Measurements from ENCODE around the gene NEURL4.
"Not testable (repeated sequence)": the region's sequence is repeated elsewhere in the genome, so short reads cannot be mapped to it uniquely, and the experiment has no call there.

The NEURL4 gene

DNA sequence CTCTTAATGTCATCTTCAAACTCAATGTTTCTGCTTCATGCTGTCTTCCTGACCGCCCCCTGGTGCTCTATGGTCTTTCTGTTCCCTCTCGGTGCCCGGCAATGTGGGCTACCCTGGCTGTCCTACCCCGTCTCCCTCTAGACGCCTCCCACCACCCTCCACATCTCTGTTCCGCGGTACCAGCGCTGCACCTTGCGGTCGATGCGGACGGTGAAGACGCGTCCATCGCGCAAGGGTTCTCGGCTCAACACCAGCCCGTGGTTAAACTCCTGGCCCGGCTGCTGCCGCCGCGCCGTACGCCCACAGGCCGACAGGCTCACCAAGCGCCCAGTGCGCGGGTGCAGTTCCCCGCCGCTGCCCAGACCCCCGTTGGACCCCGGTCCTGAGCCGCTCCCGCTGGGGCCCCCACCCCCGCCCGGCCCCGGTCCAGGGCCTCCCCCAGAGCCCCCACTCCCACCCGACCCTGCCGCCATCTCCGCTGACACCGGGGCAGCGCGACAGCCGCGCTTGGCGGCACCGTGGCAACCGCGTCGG lies at the start of gene NEURL4:
Gene NEURL4 (minus strand): TSS at position 496 of the 534 bp plus-strand sequence. CDS start 23 bp downstream, at position 473.
- DNase-seq: peak; percentile 27
- in situ Hi-C loops (cut with MboI; ENCODE audit: low pct_unique_long_range_greater_than_20kb, low sequenced_read_pairs): loop anchor here (25.0 kb wide), 1 partner anchor 292 kb away; the partner anchor contains the start of genes SLC16A11 and SLC16A13

DNA sequence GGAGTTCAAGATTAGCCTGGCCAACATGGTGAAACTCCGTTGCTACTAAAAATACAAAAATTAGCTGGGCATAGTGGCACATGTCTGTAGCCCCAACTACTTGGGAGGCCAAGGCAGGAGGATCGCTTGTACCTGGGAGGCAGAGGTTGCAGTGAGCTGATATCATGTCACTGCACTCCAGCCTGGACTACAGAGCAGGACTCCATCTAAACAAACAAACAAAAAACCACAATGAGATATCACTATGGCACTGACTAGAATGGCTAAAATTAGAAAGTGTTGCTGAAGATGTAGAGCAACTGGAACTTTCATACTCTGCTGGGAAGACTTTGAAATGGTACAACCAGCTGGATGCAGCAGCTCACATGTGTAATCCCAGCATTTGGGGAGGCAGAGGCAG lies 45.2 kb upstream of the NEURL4 start:
- no peak for DNase-seq
- in situ Hi-C loops (cut with MboI; ENCODE audit: low pct_unique_long_range_greater_than_20kb, low sequenced_read_pairs): no loop called here

DNA sequence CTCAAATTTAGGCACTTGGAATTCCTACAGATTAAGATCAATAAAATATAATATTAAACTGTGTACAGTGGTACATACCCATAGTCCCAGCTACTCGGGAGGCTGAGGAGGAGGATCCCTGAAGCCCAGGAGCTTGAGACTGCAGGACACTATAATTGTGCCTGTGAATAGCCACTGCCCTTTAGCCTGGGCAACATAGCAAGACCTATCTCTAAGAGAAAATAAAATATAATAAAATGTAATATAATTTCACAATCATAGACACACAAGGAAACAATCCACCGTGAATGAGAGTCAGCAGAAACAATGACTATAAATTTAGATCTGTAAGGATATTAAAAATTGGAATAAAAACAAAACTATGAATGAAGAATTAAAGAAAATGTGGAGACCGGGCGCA lies 41.7 kb upstream of the NEURL4 start:
- DNase-seq: no peak
- in situ Hi-C loops (cut with MboI; ENCODE audit: low pct_unique_long_range_greater_than_20kb, low sequenced_read_pairs): no loop called here

DNA sequence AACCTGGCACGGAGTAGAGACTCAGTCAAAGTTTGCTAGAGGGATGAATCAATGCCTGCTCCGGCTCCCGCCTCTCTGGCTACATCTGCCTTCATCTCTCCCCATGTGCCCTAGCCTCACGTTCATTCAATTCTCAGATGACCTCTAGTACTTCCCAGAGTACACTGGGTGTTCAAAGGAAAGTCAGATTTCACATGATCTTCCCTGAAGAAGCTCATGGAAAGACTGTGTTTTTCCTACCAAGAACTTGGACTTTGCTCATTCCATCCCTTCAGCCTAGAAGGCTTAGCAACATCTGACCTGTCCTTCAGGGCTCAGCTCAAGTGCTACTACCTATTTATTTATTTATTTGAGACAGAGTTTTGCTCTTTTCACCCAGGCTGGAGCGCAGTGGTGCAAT lies 40.7 kb upstream of the NEURL4 start:
- in situ Hi-C loops (cut with MboI; ENCODE audit: low pct_unique_long_range_greater_than_20kb, low sequenced_read_pairs): no loop called here
- DNase-seq: no peak

DNA sequence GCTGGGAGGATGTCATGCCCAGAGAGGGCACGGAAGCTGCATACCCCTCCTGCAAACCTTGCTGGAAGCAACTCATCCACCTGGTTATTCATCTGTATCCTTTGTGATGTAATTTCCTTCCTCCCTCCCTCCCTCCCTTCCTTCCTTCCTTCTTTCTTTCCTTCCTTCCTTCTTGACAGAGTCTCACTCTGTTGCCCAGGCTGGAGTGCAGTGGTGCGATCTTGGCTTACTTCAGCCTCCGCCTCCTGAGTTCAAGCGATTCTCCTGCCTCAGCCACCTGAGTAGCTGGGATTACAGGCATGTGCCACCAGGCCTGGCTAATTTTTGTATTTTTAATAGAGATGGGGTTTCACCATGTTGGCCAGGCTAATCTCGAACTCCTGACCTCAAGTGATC lies 39.5 kb upstream of the NEURL4 start:
- DNase-seq; in situ Hi-C loops (cut with MboI; ENCODE audit: low pct_unique_long_range_greater_than_20kb, low sequenced_read_pairs): not testable (repeated sequence)

DNA sequence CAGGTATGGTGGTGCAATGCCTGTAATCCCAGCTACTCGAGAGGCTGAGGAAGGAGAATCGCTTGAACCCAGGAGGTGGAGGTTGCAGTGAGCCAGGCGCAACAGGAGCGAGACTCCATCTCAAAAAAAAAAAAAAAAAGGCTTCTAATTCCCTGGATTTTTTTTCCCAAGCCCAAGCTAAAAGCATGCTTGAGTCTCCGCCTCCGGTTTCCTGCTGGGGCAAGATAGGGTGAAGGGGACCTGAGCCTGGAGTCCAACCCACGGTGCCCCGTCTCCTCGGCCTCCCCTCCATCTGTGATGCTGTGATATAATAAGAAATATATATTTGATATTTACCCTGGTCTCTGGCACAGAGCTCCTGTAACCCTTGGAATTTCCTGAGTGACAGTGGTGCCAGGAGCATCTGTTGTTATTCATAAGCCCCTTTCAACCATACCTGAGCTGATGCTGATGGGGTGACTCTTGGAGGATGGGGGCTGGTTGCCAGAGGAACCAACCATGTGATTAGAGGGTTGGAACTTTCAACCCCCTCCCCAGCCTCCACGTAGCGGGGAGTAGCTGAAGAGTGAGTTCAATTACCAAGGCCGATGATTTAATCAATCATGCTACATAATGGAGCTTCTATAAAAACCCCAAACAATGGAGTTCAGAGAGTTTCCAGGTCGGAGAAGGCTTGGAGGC lies 38.9 kb upstream of the NEURL4 start:
- in situ Hi-C loops (cut with MboI; ENCODE audit: low pct_unique_long_range_greater_than_20kb, low sequenced_read_pairs): no loop called here
- DNase-seq: no peak

DNA sequence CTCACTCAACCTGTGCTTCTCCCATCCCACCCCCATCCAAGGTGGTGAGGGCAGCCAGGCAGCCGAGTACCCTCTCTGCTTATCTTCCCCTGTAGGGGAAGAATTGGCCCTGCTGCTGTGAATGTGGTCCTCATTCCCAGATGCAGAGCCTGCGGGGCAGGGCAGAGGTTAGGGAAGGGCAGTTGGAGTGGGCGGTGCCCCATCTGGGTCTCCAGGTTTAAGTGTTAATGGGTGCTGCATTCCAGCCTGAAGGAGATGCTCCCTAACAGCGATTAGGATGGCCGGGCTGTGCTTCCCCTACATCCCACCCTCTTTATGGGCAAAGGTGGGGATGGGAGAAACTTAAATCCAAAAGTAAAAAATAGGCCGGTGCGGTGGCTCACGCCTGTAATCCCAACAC lies 37.9 kb upstream of the NEURL4 start:
- in situ Hi-C loops (cut with MboI; ENCODE audit: low pct_unique_long_range_greater_than_20kb, low sequenced_read_pairs): no loop called here
- DNase-seq: no peak

DNA sequence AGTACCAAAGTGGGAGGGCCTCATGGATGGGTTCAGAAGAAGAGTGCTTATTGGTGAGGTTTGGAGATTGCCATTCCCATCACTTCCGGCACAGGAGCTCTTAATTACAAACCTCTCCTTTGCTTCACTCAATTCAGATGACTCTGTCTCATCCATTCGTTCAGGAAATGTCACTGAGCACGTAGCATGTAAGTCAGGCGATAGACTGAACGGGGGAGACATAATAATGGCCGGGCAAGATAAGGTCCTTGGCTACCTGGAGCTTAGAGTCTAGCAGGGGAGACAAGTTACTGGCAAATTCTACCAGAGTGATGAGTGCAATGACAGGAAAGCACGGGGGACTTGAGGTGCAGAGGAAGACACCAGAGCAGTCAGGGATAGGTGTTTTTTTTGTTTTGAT lies 36.8 kb upstream of the NEURL4 start:
- in situ Hi-C loops (cut with MboI; ENCODE audit: low pct_unique_long_range_greater_than_20kb, low sequenced_read_pairs); DNase-seq: not testable (repeated sequence)

DNA sequence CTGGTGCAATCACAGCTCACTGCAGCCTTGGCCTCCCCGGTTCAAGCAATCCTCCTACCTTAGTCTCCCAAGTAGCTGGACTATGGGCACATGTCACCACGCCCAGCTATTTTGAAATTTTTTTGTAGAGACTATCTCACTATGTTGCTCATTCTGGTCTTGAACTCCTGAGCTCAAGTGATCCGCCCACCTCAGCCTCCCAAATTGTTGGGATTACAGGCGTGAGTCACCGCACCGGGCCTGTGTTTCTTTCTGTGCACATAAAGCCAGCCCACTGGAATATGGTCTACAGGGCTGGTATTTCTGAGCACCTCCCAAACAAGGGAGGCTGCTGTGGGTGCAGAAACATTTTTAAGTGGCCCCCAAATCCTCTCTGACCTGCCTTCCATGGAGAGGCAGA lies 34.2 kb upstream of the NEURL4 start:
- DNase-seq: no peak
- in situ Hi-C loops (cut with MboI; ENCODE audit: low pct_unique_long_range_greater_than_20kb, low sequenced_read_pairs): no loop called here

DNA sequence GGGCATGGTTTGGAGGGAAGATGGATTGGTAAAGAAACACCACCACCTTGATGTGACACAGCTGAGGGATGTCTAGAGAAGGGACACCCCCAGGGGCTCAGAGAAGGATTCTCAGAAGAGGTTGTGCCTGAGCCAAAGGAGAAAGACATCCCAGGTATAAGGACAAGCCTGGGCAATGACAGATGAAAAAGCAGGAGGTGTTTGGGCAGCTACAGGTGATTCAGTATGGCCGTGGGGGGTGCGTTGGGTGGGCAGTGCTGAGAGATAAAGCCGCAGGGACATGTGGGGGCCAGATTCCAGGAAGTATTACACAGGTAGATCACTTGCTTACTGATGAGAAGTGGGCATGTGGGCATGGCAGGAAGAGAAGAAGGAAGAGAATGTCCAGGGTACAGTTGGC lies 32.8 kb upstream of the NEURL4 start:
- DNase-seq: no peak
- in situ Hi-C loops (cut with MboI; ENCODE audit: low pct_unique_long_range_greater_than_20kb, low sequenced_read_pairs): no loop called here

DNA sequence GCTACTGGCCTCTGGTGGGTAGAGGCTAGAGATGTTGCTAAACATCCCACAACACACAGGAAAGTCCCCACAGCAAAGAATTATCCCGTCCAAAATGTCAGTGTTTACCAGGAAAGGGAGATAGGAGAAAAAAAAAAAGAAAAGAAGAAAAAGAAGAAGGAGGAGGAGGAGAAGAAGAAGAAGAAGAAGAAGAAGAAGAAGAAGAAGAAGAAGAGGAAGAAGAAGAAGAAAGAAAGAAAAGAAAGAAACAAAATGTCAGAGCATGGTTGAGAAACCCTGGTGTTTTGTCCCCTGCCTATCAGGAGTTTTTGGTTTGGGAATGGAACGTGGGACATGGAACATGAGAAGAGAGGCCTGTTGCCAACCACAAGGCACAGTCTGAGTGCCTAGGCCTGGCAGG lies 28.2 kb upstream of the NEURL4 start:
- in situ Hi-C loops (cut with MboI; ENCODE audit: low pct_unique_long_range_greater_than_20kb, low sequenced_read_pairs): no loop called here
- no peak for DNase-seq

DNA sequence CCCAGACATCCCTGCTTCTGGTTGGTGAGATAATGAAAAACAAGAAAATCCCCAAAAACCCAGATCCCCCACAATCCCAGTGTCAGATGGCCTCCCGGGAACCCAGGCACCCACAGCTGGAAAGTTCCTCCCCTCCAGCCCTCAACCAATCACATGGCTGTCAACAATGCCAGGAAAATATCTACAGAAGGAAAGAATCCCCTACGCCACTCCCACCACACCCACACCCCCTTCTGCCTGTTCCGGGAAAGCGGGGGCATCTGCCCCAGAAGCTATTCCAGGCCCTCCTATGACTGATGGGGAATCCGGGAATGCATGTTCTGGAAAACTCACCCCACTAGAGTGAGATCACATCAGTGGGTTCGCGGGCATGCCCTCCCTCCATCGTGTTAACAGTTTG lies 27.6 kb upstream of the NEURL4 start:
- in situ Hi-C loops (cut with MboI; ENCODE audit: low pct_unique_long_range_greater_than_20kb, low sequenced_read_pairs): no loop called here
- DNase-seq: no peak

DNA sequence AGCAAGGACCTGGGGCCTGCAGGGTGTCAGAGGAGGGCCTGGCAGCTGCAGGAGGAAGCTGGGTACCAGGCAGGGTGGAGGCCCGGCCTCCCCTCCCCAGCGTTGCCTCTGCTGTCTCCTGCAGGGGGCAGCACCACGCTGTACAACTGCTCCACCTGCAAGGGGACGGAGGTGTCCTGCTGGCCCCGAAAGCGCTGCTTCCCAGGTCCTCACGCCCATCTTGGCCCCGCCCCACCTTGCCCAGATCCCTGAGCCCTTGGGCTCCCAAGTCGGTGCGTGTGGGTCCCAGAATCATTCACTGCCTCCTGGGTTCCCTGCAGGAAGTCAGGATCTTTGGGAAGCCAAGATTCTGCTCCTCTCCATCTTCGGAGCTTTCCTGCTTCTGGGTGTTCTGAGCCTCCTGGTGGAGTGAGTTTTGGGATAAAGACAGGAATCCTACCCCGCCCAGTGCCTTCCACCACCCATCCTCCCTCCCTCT lies 27.0 kb upstream of the NEURL4 start:
- DNase-seq: peak; percentile 94
- in situ Hi-C loops (cut with MboI; ENCODE audit: low pct_unique_long_range_greater_than_20kb, low sequenced_read_pairs): no loop called here

DNA sequence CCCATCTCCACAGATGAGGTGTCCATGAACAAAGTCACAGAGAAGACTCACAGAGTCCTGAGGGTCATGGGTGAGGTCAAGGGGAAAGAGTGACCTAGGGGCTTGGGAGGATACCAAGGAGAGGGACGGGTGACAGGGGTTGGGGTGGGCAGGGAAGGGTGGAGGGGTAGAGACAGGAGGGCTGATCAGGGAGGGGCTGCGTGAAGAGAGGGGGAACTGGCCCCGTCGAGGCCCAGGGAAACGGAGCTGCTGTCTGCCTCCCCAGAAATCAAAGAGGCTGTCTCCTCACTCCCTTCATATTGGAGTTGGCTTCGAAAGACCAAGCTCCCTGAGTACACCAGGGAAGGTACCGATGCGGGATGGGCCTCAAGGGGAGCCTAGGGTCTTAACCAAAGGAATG lies 26.4 kb upstream of the NEURL4 start:
- in situ Hi-C loops (cut with MboI; ENCODE audit: low pct_unique_long_range_greater_than_20kb, low sequenced_read_pairs): no loop called here
- DNase-seq: no peak

DNA sequence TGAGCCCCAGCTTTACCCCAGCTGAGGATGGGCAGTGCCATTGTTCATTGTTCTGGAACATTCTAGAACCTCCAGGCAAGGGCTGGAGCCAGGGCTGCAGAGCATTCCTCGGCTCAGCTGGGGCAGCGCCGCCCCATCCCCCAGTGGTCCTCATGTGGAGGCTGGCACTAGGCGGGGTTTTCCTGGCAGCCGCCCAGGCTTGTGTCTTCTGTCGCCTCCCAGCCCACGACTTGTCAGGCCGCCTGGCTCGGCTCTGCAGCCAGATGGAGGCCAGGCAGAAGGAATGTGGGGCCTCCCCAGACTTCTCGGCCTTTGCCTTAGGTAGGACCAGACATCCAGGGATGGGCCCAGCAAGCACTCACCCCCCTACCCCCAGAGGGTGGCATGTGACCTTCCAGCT lies 25.9 kb upstream of the NEURL4 start, which contains the start of gene TMEM95:
Gene TMEM95 (plus strand): TSS at position 104 of the 400 bp plus-strand sequence. CDS start 49 bp downstream, at position 153.
- no peak for DNase-seq
- in situ Hi-C loops (cut with MboI; ENCODE audit: low pct_unique_long_range_greater_than_20kb, low sequenced_read_pairs): no loop called here

DNA sequence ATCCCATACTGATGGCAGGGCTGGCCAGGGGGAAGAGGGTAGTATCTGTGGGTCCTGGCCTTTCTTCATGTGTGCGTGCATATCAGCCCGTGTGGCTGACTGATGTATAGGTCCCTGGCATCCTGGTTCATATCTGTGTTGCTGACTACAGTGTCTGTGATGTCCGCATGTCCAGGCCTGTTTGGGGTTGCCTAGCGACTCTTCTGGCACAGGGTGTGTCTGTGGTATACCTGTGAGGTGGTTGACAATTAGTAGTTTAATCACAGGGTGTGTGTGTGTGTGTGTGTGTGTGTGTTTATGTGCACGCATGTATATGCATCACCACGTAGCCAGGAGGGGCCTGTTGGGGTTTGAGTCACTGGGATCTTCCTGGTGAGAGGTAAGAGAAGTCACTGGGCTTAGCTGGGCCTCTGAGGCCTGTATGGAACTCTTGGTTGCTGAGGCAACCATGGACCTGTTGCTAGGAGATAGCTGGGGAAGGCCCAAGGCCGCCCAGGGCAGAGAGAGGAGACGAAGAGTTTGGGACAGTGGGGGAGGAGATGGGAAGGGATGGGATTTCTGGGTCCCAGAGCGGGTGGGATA lies 25.2 kb upstream of the NEURL4 start:
- no peak for DNase-seq
- in situ Hi-C loops (cut with MboI; ENCODE audit: low pct_unique_long_range_greater_than_20kb, low sequenced_read_pairs): no loop called here

DNA sequence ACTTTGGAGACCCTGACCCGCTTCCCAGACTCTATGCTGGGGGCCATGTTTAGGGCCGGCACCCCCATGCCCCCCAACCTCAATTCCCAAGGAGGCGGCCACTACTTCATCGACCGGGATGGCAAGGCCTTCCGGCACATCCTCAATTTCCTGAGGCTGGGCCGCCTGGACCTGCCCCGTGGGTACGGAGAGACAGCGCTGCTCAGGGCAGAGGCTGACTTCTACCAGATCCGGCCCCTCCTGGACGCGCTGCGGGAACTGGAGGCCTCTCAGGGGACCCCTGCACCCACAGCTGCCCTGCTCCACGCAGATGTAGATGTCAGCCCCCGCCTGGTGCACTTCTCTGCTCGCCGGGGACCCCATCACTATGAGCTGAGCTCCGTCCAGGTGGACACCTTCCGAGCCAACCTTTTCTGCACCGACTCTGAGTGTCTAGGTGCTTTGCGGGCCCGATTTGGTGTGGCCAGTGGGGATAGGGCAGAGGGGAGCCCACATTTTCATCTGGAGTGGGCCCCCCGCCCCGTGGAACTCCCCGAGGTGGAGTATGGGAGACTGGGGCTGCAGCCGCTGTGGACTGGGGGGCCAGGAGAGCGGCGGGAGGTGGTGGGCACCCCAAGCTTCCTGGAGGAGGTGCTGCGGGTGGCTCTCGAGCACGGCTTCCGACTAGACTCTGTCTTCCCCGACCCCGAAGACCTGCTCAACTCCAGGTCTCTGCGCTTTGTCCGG lies 23.9 kb upstream of the NEURL4 start:
- no peak for DNase-seq
- in situ Hi-C loops (cut with MboI; ENCODE audit: low pct_unique_long_range_greater_than_20kb, low sequenced_read_pairs): no loop called here

DNA sequence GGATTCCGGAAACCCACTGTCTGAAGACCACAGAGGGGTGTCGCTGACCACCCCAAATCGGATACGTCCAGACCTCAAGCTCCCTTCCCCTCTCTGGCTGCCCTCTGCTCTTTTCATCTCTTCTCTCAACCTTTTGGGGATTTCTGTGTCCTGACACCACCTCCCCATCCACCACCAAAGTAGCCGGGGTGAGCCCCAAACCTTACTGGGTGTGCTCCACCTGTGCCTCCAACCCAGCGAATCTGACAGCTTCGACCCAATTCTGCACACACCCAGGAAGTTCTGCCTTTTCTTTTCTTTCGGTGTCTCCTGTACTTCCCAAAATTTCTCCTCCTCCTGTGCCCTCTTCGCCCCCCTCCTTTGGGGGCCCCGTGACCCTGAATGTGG lies 23.4 kb upstream of the NEURL4 start:
- in situ Hi-C loops (cut with MboI; ENCODE audit: low pct_unique_long_range_greater_than_20kb, low sequenced_read_pairs): no loop called here
- DNase-seq: no peak

DNA sequence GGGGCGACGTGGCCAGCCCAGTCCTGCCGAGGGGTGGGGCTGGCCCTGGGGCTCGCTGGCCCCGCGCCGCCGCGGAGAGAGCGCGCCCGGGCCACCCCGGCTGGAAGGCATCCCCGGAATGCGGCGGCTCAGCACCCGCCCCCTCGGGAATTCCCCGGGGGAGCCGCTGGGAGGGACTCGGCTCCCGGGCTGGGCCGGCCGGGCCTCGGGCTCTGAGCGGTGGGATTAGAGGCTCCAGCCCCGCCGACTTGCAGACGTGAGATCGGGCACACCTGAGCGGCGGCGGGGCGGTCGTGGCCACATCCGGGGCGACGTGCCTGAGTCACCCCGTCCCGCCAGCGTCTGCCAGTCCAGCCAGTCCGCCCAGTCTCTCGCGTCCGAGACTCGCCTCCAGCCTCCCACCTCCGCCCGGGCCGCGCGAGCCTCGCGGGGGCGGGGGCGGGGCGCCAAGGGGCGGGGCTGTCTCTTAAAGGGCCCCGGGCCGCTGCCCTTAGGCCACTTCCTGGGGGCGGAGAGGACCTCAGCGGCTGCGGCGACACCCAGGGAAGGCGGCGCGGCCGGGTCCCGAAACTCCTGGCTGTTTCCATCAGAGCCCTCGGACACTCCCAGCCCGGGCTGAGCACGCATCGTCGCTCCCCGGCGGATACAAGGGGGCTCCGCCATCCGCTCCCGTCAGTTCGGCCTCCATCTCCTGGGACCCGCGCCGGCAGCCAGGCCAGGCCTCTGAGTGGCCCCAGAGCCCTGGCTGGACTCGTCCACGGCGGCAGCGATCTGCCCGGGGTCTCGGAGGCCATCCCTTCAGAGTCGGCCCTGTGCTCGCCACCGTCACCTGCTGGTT lies 22.7 kb upstream of the NEURL4 start, which contains the start of gene KCTD11:
Gene KCTD11 (plus strand): TSS at position 498 of the 838 bp plus-strand sequence.
- in situ Hi-C loops (cut with MboI; ENCODE audit: low pct_unique_long_range_greater_than_20kb, low sequenced_read_pairs): no loop called here
- no peak for DNase-seq

All from KBM-7 (cell line).